Stomach (tissue), 19 donors: ENCODE measurements around the gene AUTS2. TPM values are rescaled to one million over a fixed set of nuclear protein-coding genes. Genes with fewer than 3 reads are reported as not detected.

Experiments
- DNase-seq, 2 donors: peaks; one replicate each; pipeline versions ENCODE4 v3.0.0 to v3.0.0-alpha.2; 2013 to 2019
- H3K27ac ChIP-seq, 5 donors: fragments of 200-600 bp in 4 of 5; sonication (generic) in 4 of 5; one replicate each; pipeline ENCODE4 v1.5.1; 2013 to 2019; ENCODE audit warnings: mild to moderate bottlenecking in 1 of 5, moderate library complexity in 1 of 5
- H3K27me3 ChIP-seq, 3 donors: fragments of 200-600 bp; sonication (generic); one replicate each; pipeline ENCODE4 v1.5.1; 2017 to 2019; ENCODE audit warnings: mixed run types in 1 of 3
- H3K36me3 ChIP-seq, 4 donors: fragments of 200-600 bp; sonication (generic); 1 replicate in 3 of 4; 2 replicates in 1 of 4; pipeline ENCODE4 v1.5.1; 2016 to 2019
- H3K4me1 ChIP-seq, 4 donors: fragments of 200-600 bp; sonication (generic); one replicate each; pipeline ENCODE4 v1.5.1; 2016 to 2019
- H3K4me3 ChIP-seq, 4 donors: fragments of 200-600 bp; sonication (generic) in 3 of 4; one replicate each; pipeline ENCODE4 v1.5.1; 2016 to 2019; ENCODE audit warnings: mild to moderate bottlenecking in 1 of 4
- H3K9me3 ChIP-seq, 4 donors: fragments of 200-600 bp; sonication (generic); one replicate each; pipeline ENCODE4 v1.5.1; 2016 to 2019
- EP300 ChIP-seq: sonication (generic); formaldehyde crosslinking; IDR thresholded peaks from one replicate; pipeline ENCODE4 v1.6.1; 2017; ENCODE audit warnings: antibody characterized with exemption
- POLR2A ChIP-seq, 4 donors: fragments of 450-650 bp; IDR thresholded peaks; one replicate each; pipeline ENCODE4 v1.6.1; 2016; ENCODE audit warnings: antibody characterized with exemption in 4 of 4, control low read depth in 2 of 4, mild to moderate bottlenecking in 1 of 4, moderate library complexity in 1 of 4
- POLR2AphosphoS5 ChIP-seq, 3 donors: sonication (generic); formaldehyde crosslinking; IDR thresholded peaks; one replicate each; pipeline ENCODE4 v1.6.1; 2016; ENCODE audit warnings: antibody characterized with exemption in 3 of 3
- WGBS, 5 donors: extraction: QIAGEN DNeasy Blood & Tissue Kit in 3 of 5; methylation state at CpG; one replicate each; pipeline versions ENCODE4 v1.1.5 to v1.1.7; 2013 to 2018; 5-methylcytosine and 5-hydroxymethylcytosine counted together
- intact Hi-C: fragments of 100-400 bp; cut with DNase I; formaldehyde crosslinking; loops from one replicate; pipeline ENCODE4 v1.15.1; 2023; ENCODE audit warnings: low total_unique reads
- long read RNA-seq, 10 donors: transcript quantifications; one replicate each; lab custom pipeline, GENCODE V29; 2026
- polyA plus RNA-seq, 3 donors: library from polyadenylated mRNA; stranded (reverse); fragments of 200-250 nt; gene quantifications; one replicate each; pipeline ENCODE4 v1.2.3, GENCODE V29; 2013
- total RNA-seq, 5 donors: library from RNA; depleted of rRNA; stranded (reverse); fragments of >200 nt; gene quantifications; one replicate each; pipeline versions ENCODE4 v1.1.0 to v1.2.3, GENCODE V29; 2014 to 2016
- TF ChIP-seq, protein P1 (sequence below), 7 experiments: fragments of 450-650 bp in 4 of 7; fragments of 200-600 bp in 3 of 7; sonication (generic) in 3 of 7; IDR thresholded peaks; one replicate each; pipeline ENCODE4 v1.5.1; 2016 to 2019; ENCODE audit warnings: antibody characterized with exemption in 7 of 7, control low read depth in 2 of 7, mild to moderate bottlenecking in 1 of 7
- donor health status: healthy with polysubstance abuse.
- donor health status: Bipolar disorder and iron deficiency.
- donor health status: healthy.

The AUTS2 gene
- 10 to 100 TPM; 32.1 to 90.3 (median 44.6) TPM for total RNA-seq
- polyA plus RNA-seq = 1 to 10 TPM; 3.8 to 9.7 (median 6.2) TPM
- long read RNA-seq, donor 1 = 0 reads
- long read RNA-seq, donor 2, full-length matches to known transcripts = 1 of 1 reads
- long read RNA-seq, donor 2, partial matches to known transcripts = 0 of 1 reads
- long read RNA-seq, donor 2, other reads (novel, unspliced or antisense) = 0 of 1 reads
- long read RNA-seq, donor 3, partial matches to known transcripts = 10 of 13 reads
- long read RNA-seq, donor 3, other reads (novel, unspliced or antisense) = 0 of 13 reads
- long read RNA-seq, donor 4 = 0 reads
- long read RNA-seq, donor 5, partial matches to known transcripts = 6 of 9 reads
- long read RNA-seq, donor 5, other reads (novel, unspliced or antisense) = 0 of 9 reads
- long read RNA-seq, donor 6, partial matches to known transcripts = 8 of 11 reads
- long read RNA-seq, donor 6, other reads (novel, unspliced or antisense) = 0 of 11 reads
- long read RNA-seq, donor 7, partial matches to known transcripts = 8 of 9 reads
- long read RNA-seq, donor 7, other reads (novel, unspliced or antisense) = 0 of 9 reads
- long read RNA-seq, donor 8, partial matches to known transcripts = 0 of 3 reads
- long read RNA-seq, donor 8, other reads (novel, unspliced or antisense) = 0 of 3 reads
- long read RNA-seq, donor 9 = 0 reads
- long read RNA-seq, donor 10, partial matches to known transcripts = 0 of 1 reads
- long read RNA-seq, donor 10, other reads (novel, unspliced or antisense) = 0 of 1 reads

DNA sequence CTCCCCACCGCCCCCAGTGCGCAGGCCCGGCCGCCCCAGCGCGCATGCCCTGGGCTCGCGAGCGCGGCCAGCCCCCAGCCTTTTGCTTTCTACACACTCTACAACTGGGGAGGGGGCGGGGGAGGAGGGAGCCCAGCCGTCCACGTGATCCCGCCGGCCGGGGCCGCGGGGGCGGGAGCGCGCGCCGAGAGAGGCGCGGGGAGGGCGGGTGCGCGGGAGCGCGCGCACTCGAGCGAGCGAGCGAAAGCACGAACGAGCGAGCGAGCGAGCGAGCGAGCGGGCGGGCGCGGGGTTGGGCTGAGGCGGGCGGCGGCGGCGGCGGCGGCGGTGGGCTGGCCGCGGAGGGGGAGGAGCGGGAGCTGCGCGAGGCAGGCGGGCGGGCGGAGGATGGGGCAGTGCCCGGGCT is at the start of gene AUTS2:
Gene AUTS2, plus strand, starts transcription at position 395 of the 406 bp plus-strand sequence. CDS start 1,179 bp downstream, outside the sequence.
- Histone ChIP-seq H3K27me3 (peaks cover 0 to 37% (median 29%) of the 10 kb centered on the region in 3 donors), H3K4me3 (peak within 1 kb of the TSS; percentile 61 to 89 (median 81)), H3K27ac (peak within 1 kb of the TSS; percentile 68 to 89 (median 85)), H3K36me3 (no peaks in the 10 kb centered on the region), H3K9me3 (no peaks in the 10 kb centered on the region), H3K4me1 (peaks cover 26 to 47% (median 37%) of the 10 kb centered on the region in 4 donors)
- intact Hi-C loops = no loop called here
- DNase-seq = peak; percentile 78 to 98
- TF ChIP-seq, protein P1, sequence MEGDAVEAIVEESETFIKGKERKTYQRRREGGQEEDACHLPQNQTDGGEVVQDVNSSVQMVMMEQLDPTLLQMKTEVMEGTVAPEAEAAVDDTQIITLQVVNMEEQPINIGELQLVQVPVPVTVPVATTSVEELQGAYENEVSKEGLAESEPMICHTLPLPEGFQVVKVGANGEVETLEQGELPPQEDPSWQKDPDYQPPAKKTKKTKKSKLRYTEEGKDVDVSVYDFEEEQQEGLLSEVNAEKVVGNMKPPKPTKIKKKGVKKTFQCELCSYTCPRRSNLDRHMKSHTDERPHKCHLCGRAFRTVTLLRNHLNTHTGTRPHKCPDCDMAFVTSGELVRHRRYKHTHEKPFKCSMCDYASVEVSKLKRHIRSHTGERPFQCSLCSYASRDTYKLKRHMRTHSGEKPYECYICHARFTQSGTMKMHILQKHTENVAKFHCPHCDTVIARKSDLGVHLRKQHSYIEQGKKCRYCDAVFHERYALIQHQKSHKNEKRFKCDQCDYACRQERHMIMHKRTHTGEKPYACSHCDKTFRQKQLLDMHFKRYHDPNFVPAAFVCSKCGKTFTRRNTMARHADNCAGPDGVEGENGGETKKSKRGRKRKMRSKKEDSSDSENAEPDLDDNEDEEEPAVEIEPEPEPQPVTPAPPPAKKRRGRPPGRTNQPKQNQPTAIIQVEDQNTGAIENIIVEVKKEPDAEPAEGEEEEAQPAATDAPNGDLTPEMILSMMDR (IDR thresholded peaks at IDR 0.05) = no peak
- no peak for TF ChIP-seq POLR2AphosphoS5 (IDR thresholded peaks at IDR 0.05)
- TF ChIP-seq EP300 = no peak
- no peak for TF ChIP-seq POLR2A (IDR thresholded peaks at IDR 0.05)
- WGBS, 5 donors = 0 to 20% (median 0%) methylated on average over 1 to 62 of the region's 63 CpGs; no CpG with 5 or more reads in 1 of the 5 donors

DNA sequence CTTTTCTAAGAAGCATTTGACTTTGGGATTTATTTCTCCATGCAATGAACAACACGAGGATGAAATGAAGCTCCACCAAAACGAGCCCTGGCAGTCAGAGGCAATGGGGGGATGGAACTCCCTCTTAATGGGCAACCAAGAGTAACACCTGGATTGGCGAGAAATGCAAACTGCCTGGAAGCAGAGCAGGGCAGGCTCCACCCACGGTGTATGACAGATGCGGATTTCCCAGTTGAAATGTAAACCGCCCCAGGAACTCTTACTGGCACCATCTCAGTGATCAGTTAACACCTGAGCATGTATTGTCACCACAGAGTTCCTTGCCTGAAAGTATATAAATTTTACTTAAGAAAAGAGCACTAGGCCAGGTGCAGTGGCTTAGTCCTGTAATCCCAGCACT is 47.3 kb upstream of the AUTS2 start:
- Histone ChIP-seq H3K27ac (no peak overlapping the region), H3K36me3 (no peaks in the 10 kb centered on the region), H3K27me3 (no peaks in the 10 kb centered on the region), H3K4me1 (peaks cover 0 to 8% (median 0%) of the 10 kb centered on the region in 4 donors), H3K4me3 (no peak overlapping the region), H3K9me3 (no peaks in the 10 kb centered on the region)
- no peak for DNase-seq
- TF ChIP-seq, protein P1 (IDR thresholded peaks at IDR 0.05) = no peak
- TF ChIP-seq POLR2AphosphoS5 (IDR thresholded peaks at IDR 0.05) (no peak), EP300 (no peak), POLR2A (IDR thresholded peaks at IDR 0.05) (no peak)
- intact Hi-C loops = no loop called here
- WGBS, 5 donors = 73 to 86% (median 82%) methylated on average over 6 of the region's 6 CpGs

DNA sequence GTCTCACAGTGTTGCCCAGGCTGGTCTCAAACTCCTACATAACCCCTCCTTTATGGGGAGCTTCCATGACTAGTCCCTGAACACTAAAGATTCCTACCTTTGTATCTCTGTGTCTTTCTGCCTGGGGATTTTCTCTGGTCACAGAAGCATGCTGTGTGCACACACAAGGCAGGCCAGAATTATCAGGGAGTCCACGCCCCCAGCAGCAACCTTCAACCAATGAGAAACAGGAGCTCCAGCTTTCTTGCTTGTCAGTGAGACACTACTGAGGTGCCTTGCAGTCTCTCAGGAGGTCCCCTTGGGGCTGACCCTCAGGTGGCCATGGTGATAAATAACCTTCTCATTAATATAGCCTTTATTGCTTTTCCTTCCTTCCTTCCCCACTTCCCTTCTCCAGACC is 45.1 kb upstream of the AUTS2 start:
- H3K27me3 ChIP-seq = no peaks in the 10 kb centered on the region
- no peak overlapping the region for H3K27ac ChIP-seq
- 47 to 70% (median 55%) methylated on average over 1 of the region's 1 CpG for WGBS, 5 donors
- intact Hi-C loops = no loop called here
- TF ChIP-seq EP300 (no peak), POLR2A (IDR thresholded peaks at IDR 0.05) (no peak), POLR2AphosphoS5 (IDR thresholded peaks at IDR 0.05) (no peak)
- TF ChIP-seq, protein P1 (IDR thresholded peaks at IDR 0.05) = no peak
- DNase-seq = no peak
- H3K4me3 ChIP-seq = no peak overlapping the region
- H3K9me3 ChIP-seq = no peaks in the 10 kb centered on the region
- H3K4me1 ChIP-seq = peaks cover 0 to 8% (median 0%) of the 10 kb centered on the region in 4 donors
- no peaks in the 10 kb centered on the region for H3K36me3 ChIP-seq

DNA sequence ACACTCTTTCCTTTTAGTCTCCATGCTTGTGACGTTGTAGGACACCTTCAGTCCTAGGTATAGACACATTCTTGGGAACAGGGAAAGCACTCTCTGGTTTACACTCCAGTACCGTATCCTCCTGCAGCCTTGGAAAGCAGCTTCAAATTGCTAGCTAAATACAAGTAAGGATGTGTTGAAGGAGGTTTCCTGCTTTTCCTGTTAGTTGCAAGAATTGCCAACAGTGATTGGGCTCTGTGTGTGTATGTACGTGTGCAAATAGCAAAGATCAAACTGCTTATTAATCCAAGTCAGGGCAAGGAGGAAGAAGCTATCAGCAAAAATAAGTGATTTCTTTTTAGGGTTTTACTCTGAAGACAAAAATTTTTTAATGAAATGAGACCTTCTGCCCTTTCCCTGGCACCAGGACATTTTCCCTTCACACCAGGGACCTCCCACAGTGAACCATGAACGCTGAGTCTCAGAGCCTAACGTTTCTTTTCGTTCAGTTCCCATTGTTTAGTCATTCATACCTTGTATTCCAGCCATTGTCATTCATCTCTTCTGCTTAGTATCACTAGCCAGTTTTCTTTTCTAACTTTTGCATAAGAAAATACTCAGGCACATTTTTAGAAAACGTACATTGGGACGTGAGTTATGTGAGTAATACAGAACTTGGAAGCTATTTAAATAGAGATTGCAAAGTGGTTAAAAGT is 36.9 kb upstream of the AUTS2 start:
- TF ChIP-seq, protein P1 (IDR thresholded peaks at IDR 0.05) = no peak
- TF ChIP-seq POLR2AphosphoS5 (IDR thresholded peaks at IDR 0.05) = no peak
- no peak for TF ChIP-seq POLR2A (IDR thresholded peaks at IDR 0.05)
- TF ChIP-seq EP300 = no peak
- Histone ChIP-seq H3K9me3 (no peaks in the 10 kb centered on the region), H3K4me3 (no peak overlapping the region), H3K36me3 (no peaks in the 10 kb centered on the region), H3K4me1 (peaks cover 0 to 17% (median 4%) of the 10 kb centered on the region in 4 donors), H3K27me3 (no peaks in the 10 kb centered on the region), H3K27ac (no peak overlapping the region)
- DNase-seq = peak in 1 of 2 donors; percentile 29
- intact Hi-C loops = no loop called here
- 33 to 49% (median 38%) methylated on average over 8 of the region's 8 CpGs for WGBS, 5 donors
